Epithelial cell of prostate (primary cell): Measurements from ENCODE around the gene ZNF268.

Source experiments
- DNase-seq: peaks from one replicate; pipeline ENCODE4 v3.0.0-alpha.2; 2011; ENCODE audit warnings: low read depth, low spot score
- H3K27ac ChIP-seq: fragments of 450-650 bp; 2 replicates; pipeline ENCODE4 v1.5.1; 2017; ENCODE audit warnings: mild to moderate bottlenecking

Gene ZNF268

DNA sequence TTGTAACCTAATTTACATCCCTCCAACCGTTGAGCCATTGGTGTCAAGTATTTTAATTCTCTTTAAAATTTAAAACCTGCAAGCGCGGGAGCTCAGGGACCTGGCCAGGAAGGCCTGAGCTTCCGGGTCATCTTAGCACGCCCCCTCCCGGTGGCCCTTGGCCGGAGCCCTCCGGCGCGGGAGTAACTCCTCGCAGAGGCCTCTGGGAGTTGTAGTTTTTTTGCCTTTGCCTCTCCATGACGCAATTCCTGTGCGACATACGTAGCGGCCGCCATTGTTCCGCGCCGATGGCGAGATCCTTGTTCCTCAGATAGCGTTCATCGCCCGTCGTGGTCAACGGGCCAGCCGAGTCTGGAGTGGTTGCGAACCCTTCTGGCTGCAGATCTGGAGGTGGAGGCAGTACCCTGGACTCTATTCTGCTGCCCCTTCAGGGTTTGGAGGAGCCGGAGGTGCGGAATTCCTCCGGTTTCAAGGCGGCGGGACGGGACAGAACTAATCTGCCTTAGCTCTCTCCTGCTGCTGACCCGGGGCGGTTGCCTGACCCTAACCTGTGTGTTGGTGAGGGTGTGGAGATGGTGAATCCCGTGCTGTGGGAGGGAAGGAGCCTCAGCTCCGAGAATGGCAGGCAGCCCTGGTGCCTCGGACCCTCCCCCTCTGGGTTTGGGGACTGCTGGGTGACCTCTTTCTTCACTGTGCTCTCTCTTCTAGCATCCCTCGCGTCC, at the start of gene ZNF268:
TSS of gene ZNF268 (plus strand) at position 258 of the 722 bp plus-strand sequence. CDS start 503 bp downstream, outside the sequence.
- DNase-seq: peak; percentile 57
- peak within 1 kb of the TSS; percentile 45 for H3K27ac ChIP-seq

DNA sequence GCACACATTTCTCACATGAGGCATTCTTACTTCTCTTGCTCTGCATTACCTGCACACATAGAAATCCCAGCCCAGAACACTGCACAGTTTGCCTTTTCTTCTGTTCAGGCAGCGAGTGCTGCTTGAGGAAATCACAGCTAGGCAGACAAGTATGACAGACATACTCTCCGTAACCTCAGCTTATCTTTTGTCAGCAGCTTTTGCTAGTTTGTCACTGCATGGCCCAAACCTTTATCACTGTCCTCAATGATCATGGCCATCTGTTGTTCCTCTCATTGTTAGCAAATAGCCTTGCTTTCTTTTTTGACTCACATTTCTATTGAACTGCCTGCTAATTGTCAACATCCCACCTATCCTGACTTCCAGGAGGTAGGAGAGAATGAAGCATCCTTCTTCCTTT, 45.5 kb upstream of the ZNF268 start:
- DNase-seq: no peak
- no peak overlapping the region for H3K27ac ChIP-seq

DNA sequence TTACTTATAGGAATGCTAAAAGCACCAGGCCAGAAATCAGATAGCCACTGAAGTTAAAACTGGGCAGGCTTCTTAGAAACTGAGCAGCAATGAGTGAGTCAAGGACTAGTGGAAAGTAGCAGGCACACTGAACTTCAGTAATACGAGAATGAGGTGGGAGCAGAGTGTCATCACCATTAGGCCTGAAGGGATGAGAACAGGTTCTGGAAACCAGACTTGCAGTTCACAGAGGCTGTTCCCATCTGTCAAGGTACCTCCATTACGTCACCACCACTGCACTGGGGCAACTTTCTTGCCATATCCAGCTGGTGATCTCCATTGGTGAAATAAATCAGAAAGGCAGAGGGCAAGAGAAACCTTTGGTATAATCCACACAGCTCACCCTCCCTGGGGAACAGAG, 35.3 kb upstream of the ZNF268 start:
- H3K27ac ChIP-seq: no peak overlapping the region
- no peak for DNase-seq

DNA sequence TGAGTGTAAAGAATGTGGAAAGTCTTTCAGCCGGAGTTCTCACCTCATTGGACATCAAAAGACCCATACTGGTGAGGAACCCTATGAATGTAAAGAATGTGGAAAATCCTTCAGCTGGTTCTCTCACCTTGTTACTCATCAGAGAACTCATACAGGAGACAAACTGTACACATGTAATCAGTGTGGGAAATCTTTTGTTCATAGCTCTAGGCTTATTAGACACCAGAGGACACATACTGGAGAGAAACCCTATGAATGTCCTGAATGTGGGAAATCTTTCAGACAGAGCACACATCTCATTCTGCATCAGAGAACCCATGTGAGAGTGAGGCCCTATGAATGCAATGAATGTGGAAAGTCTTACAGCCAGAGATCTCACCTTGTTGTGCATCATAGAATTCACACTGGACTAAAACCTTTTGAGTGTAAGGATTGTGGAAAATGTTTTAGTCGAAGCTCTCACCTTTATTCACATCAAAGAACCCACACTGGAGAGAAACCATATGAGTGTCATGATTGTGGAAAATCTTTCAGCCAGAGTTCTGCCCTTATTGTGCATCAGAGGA, 25.1 kb upstream of the ZNF268 start:
- no peak overlapping the region for H3K27ac ChIP-seq
- no peak for DNase-seq

DNA sequence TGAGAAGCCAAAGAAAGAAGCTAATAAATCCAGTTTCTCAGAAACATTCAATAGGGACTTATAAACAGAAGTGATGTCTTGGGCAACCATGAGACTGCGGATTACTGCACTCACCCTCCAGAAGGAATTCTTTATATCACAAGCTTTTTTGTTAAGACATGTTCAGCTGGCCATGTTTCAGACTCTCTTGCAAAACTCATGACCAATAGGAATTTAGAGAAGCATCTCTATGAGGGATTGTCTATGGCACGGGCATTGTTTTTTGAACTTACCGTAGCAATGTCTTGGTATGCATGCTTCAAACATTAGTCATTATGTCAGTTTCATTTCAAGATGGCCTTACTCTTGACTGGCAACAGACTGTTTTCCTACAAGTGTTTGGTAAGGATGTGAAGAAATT, 15.5 kb upstream of the ZNF268 start:
- peak; percentile 61 for DNase-seq
- H3K27ac ChIP-seq: peak overlapping the region; percentile 11

DNA sequence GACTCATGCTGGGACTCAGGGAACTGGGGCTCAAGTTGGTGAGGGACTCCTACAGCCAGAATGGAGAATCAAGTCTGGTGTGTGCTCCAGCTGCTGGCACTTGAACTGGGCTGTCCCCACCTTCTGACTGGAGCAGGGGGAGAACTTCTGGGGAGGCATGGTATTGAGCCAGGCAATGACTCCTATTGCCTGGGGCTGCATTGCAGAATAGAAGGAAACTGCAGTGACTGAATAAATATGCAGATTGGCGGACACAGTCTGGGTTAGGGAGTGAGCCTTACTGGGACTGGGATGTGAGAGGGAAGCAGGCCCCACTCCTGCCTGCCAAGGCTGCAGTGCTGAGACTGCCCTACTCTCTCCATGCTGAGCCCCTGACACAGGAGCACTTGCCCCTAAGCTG, 8.8 kb upstream of the ZNF268 start:
- DNase-seq: no peak
- no peak overlapping the region for H3K27ac ChIP-seq

DNA sequence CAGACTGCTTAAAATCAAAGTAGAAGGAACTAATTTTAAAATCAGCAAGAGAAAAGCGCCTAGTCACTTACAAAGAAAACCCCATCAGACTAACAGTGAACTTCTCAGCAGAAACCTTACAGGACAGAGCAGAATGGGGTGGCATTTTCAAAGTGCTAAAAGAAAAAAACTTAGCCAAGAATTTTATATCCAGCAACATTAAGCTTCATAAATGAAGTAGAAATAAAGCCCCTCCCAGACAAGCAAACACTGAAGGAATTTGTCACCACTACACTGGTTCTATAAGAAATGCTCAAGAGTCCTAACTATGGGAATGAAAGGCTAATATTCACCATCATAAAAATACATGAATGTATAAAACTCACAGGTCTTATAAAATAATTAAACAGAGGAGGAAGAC, 6.4 kb upstream of the ZNF268 start:
- no peak for DNase-seq
- H3K27ac ChIP-seq: no peak overlapping the region

DNA sequence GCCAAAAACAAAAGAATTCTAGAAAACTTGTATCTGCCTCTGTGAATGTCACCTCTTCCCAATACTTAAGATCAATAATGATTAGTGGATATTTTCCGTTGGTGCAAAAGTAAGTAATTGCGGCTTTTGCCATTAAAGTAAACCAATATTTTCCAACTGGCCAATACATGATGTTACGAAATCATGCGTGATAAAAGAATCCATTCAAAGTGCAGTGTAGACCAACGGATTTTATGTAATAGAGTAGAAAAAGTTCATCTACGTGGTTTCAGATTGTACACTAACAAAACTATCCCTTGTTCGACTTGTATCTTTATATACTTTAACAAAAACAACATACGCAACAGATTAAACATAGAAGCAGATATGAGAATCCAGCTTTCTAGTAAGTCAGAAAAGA, 626 bp upstream of the ZNF268 start:
- H3K27ac ChIP-seq: no peak overlapping the region
- no peak for DNase-seq

DNA sequence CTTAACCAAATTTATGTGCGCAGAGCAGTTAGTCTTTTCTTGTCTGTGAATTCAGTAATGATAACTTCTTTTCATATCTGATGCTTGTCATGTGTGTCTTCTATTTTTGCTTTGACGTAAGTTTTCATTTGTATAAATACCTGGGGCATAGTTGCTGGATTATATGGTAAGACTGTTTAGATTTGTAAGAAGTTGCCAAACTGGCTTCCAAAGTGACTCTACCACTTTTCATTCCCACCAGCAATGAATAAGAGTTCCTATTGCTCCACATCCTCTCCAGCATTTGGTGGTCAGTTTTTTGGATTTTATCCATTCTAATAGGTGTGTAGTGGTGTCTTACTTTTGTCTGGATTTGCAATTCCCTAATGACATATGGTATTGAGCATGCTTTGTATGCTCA, 8.9 kb downstream of the ZNF268 start:
- no peak overlapping the region for H3K27ac ChIP-seq
- no peak for DNase-seq

DNA sequence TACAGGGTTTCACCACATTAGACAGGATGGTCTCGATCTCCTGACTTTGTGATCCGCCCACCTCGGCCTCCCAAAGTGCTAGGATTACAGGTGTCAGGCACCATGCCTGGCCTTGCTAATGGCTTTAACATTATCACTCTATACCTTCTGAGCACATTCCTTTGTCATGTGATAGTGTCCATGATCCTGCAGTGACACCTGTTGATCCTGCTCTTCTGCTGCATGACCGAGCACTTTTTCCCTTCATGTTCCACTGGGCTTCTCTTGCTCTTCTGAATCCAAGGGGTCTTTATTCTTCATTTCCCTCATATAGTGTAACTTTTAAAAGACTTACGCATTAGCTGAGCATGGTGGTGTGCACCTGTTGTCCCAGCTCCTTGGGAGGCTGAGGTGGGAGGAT, 11.6 kb downstream of the ZNF268 start:
- H3K27ac ChIP-seq: no peak overlapping the region
- DNase-seq: no peak

DNA sequence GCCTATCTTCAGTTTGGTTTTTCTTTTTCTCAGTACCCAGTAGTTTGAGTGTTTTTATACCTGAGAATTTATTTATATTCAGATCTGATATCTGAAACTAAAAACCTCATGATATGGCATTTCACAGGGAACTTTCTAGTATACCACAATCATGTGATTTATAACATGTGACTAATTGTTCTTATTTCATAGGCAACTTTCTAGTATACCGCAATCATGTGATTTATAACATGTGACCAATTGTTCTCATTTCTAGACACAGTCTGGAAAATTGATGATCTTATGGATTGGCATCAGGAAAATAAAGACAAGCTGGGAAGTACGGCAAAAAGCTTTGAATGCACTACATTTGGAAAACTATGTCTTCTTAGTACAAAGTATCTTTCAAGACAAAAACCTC, 20.6 kb downstream of the ZNF268 start:
- DNase-seq: no peak

DNA sequence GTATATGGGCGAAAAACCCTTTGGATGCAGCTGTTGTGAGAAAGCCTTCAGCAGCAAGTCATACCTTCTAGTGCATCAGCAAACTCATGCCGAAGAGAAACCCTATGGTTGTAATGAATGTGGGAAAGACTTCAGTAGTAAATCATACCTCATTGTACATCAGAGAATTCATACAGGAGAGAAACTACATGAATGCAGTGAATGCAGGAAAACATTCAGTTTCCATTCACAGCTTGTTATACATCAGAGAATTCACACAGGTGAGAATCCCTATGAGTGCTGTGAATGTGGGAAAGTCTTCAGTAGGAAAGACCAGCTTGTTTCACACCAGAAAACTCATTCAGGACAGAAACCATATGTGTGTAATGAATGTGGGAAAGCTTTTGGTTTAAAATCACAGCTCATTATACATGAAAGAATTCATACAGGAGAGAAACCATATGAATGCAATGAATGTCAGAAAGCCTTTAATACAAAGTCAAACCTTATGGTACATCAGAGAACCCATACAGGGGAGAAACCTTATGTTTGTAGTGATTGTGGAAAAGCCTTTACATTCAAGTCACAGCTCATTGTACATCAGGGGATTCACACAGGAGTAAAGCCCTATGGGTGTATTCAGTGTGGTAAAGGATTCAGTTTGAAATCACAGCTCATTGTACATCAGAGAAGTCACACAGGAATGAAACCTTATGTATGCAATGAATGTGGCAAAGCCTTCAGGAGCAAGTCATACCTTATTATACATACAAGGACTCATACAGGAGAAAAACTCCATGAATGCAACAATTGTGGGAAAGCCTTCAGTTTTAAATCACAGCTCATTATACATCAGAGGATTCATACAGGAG, 21.4 kb downstream of the ZNF268 start:
- DNase-seq: no peak
- H3K27ac ChIP-seq: no peak overlapping the region

More for the DNA sequence above, 20.6 kb downstream of the ZNF268 start:
- H3K27ac ChIP-seq: no peak overlapping the region

DNA sequence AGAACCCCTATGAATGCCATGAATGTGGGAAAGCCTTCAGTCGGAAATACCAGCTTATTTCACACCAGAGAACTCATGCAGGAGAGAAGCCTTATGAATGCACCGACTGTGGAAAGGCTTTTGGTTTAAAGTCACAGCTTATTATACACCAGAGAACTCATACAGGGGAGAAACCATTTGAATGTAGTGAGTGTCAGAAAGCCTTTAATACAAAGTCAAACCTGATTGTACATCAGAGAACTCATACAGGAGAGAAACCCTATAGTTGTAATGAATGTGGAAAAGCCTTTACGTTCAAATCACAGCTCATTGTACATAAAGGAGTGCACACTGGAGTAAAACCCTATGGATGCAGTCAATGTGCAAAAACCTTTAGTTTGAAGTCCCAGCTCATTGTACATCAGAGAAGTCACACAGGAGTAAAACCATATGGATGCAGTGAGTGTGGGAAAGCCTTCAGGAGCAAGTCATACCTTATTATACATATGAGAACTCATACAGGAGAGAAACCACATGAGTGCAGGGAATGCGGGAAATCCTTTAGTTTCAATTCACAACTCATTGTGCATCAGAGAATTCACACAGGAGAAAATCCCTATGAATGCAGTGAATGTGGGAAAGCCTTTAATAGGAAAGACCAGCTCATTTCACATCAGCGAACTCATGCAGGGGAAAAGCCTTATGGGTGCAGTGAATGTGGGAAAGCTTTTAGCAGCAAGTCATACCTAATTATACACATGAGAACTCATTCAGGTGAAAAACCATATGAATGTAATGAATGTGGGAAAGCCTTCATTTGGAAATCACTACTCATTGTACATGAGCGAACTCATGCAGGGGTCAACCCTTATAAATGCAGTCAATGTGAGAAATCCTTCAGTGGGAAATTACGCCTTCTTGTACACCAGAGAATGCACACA, 22.3 kb downstream of the ZNF268 start:
- no peak for DNase-seq
- H3K27ac ChIP-seq: no peak overlapping the region

DNA sequence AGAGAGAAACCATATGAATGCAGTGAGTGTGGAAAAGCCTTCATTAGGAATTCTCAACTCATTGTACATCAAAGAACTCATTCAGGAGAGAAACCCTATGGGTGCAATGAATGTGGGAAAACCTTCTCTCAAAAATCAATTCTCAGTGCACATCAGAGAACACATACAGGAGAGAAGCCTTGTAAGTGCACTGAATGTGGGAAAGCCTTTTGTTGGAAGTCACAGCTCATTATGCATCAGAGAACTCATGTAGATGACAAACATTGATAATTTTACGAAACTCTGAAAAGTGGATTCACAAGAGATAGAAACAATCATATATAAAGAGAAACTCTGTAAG, 22.9 kb downstream of the ZNF268 start:
- no peak overlapping the region for H3K27ac ChIP-seq
- DNase-seq: no peak

DNA sequence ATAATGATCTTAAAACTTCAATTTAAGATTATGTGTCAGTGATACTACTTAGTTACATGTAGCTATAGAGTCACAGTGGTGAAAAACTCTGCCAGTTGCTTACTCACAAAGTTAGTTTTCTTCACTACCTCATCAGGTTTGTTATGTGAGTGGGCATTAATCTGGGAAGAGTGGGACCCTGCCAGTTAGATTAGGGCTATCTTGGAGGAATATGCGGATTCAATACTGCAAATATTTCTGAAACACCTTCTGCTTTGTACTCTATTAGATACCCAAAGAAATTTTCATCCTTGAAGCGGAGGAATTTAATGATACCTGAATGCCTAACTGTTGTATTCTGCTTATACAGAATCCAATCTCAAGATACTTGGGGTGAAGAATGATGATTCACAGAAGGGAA, 25.1 kb downstream of the ZNF268 start:
- no peak overlapping the region for H3K27ac ChIP-seq
- DNase-seq: no peak

DNA sequence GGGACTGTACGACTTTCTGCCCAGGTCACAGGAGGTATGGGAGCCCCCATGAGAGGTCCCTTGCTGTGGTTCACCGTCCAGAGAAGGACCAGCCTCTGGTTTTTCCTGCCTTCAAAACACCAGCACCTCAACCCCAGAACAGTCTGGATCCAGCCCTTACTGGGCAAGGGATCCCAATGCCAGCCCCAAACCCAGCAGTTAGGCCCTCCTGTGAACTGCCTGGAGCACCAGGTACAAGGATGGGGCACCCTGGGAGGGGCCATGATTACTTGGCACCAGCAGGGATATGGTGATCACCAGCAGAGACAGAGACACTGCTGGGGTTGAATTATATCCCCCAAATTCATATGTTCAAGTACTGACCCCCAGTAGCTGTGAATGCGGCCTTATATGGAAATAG, 34.4 kb downstream of the ZNF268 start:
- no peak overlapping the region for H3K27ac ChIP-seq
- no peak for DNase-seq

DNA sequence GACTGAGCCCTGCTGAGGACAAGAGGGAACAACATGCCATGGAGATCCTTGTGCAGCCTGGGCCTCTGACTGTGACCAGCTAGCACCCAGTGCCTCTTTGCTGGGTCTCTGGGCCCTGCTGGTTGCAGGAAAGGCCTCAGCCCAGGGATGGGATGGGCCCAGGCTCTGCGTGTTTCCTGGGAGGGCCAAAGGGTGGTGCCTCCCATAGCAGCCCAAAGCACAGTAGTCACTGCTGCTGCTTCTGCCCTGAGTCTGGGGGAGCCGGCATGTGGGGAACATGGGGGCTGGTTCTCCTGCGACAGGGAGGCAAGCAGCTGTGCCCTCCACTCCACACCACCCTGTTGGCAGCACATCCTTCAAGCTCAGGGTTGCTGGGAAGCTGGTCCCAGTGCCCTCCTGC, 35.9 kb downstream of the ZNF268 start:
- no peak overlapping the region for H3K27ac ChIP-seq
- DNase-seq: no peak

DNA sequence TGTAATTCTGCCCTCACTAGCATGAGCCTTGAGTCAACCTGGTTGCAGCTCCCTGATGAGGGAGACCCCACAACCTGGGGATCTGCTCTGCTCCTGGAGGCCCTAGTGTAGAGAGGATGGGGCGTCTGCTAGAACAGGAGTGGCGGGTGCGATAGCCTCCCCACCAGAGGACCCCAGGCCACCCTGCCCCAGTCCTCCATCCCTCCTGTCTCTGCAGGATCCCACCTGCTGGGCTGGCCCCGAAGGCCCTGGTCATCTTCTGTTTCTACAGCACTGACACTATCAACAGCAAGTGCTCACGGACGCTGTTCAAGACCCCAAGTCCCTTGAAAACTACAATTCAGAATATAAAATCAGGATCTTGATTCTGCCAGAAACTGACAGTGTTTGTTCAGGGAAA, 39.2 kb downstream of the ZNF268 start:
- no peak for DNase-seq
- H3K27ac ChIP-seq: no peak overlapping the region

DNA sequence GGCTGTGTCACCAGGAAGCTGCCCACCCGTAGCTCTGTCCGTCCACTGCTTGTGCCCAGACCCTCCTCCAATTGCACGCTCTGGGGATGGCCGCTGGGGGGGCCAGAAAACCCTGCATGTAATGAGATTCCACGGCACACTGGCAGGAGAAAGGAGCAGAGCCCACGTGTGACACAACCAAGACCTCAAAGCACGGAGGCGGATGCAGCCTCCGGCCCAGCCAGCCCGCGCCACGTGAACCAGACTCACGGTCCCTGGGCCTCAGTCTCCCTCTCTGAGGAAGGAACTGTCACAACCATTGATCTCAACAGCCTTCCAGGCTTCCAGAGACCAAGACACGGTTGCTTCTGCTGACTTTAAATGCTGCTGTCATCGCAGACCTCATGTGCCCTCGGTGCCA, 39.9 kb downstream of the ZNF268 start:
- no peak for DNase-seq
- no peak overlapping the region for H3K27ac ChIP-seq

DNA sequence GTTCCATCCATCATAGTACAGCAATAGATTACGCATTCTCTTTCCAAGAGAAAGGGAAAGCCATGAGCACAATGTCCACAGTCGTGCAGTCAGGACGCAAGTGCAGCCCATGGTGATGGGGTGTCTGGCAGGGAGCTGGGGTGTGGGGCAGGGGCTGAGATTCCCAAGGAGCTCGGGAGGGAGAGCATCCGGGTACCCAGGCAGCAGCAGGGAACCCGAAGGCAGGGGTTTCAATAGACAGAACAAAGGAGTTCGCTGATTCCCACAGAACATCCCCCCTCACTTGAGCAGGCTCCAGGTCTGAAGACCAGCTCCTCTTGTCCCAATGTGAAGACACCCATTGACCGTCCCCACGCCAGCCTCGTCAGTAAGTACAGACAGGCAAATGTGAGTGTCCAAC, 40.9 kb downstream of the ZNF268 start:
- DNase-seq: no peak
- H3K27ac ChIP-seq: no peak overlapping the region
